Measurements from ENCODE around the gene FICD.

DNA sequence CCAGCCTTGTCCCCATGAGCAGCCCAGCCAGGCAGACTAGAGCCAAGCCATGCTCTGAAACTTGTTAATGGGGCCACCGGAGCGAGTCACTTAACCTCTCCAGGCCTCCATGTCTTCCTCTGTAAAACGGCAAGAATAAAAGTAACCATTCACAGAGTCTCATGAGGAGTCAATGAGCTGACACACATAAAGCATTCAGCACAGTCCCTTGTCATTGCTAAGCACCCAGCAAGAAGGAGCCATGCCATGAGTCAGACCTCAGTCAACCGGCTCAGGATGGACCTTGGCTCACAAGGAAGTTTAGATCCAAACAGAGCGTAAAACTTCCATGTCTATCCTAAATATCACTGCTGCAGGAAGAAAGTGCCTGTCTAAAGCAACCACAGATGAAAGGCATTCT, 10.6 kb downstream of the FICD start:
- TF ChIP-seq, protein P1, sequence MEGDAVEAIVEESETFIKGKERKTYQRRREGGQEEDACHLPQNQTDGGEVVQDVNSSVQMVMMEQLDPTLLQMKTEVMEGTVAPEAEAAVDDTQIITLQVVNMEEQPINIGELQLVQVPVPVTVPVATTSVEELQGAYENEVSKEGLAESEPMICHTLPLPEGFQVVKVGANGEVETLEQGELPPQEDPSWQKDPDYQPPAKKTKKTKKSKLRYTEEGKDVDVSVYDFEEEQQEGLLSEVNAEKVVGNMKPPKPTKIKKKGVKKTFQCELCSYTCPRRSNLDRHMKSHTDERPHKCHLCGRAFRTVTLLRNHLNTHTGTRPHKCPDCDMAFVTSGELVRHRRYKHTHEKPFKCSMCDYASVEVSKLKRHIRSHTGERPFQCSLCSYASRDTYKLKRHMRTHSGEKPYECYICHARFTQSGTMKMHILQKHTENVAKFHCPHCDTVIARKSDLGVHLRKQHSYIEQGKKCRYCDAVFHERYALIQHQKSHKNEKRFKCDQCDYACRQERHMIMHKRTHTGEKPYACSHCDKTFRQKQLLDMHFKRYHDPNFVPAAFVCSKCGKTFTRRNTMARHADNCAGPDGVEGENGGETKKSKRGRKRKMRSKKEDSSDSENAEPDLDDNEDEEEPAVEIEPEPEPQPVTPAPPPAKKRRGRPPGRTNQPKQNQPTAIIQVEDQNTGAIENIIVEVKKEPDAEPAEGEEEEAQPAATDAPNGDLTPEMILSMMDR (IDR thresholded peaks at IDR 0.05): no peak
- TF ChIP-seq POLR2A (IDR thresholded peaks at IDR 0.05): no peak

Measured in prostate gland (tissue), 2 donors.